Prostate gland (tissue), 2 donors: Measurements from ENCODE around the gene SIM2. TPM values are rescaled to one million over a fixed set of nuclear protein-coding genes. Genes with fewer than 3 reads are reported as not detected.

Experiments
- DNase-seq: peaks from one replicate; pipeline ENCODE4 v3.0.0-alpha.2; 2019; ENCODE audit warnings: low spot score
- H3K27ac ChIP-seq, 2 donors: fragments of 200-600 bp; sonication (generic); 2 replicates each; pipeline ENCODE4 v1.5.1; 2017 to 2019
- H3K27me3 ChIP-seq: fragments of 200-600 bp; sonication (generic); replicated peaks from 2 replicates; pipeline ENCODE4 v1.5.1; 2019; ENCODE audit not compliant: insufficient read depth
- H3K36me3 ChIP-seq, 2 donors: fragments of 200-600 bp; sonication (generic); 1 replicate in 1 of 2; 2 replicates in 1 of 2; pipeline versions ENCODE4 v1.5.1 to v1.8.1; 2017 to 2019
- H3K4me1 ChIP-seq: fragments of 200-600 bp; sonication (generic); replicated peaks from 2 replicates; pipeline ENCODE4 v1.5.1; 2019
- H3K4me3 ChIP-seq, 2 donors: fragments of 200-600 bp; sonication (generic); 2 replicates each; pipeline ENCODE4 v1.5.1; 2017 to 2019
- H3K9me3 ChIP-seq: fragments of 200-600 bp; sonication (generic); 2 replicates; pipeline ENCODE4 v1.5.1; 2017
- POLR2A ChIP-seq: fragments of 450-650 bp; IDR thresholded peaks from one replicate; pipeline ENCODE4 v1.6.1; 2016; ENCODE audit warnings: antibody characterized with exemption, mild to moderate bottlenecking
- POLR2AphosphoS5 ChIP-seq: sonication (generic); formaldehyde crosslinking; IDR thresholded peaks from one replicate; pipeline ENCODE4 v1.6.1; 2017; ENCODE audit warnings: antibody characterized with exemption
- WGBS: methylation state at CpG from one replicate; pipeline ENCODE4 v1.1.5; 2018; 5-methylcytosine and 5-hydroxymethylcytosine counted together
- intact Hi-C: fragments of 100-400 bp; cut with DNase I; formaldehyde crosslinking; loops from one replicate; pipeline ENCODE4 v1.14.2; 2022
- total RNA-seq, 2 donors: library from RNA; depleted of rRNA; stranded (reverse); fragments of >200 nt; gene quantifications; one replicate each; pipeline ENCODE4 v1.1.0, GENCODE V29; 2016
- TF ChIP-seq, protein P1 (sequence below), 4 experiments: fragments of 200-600 bp in 2 of 4; fragments of 450-650 bp in 2 of 4; sonication (generic) in 2 of 4; IDR thresholded peaks; 1 replicate in 3 of 4; 2 replicates in 1 of 4; pipeline ENCODE4 v1.5.1; 2016 to 2019; ENCODE audit warnings: antibody characterized with exemption in 4 of 4, mild to moderate bottlenecking in 2 of 4, moderate library complexity in 2 of 4

The SIM2 gene
- total RNA-seq, 2 donors from 2014 or later = 1.0 to 16.3 TPM

DNA sequence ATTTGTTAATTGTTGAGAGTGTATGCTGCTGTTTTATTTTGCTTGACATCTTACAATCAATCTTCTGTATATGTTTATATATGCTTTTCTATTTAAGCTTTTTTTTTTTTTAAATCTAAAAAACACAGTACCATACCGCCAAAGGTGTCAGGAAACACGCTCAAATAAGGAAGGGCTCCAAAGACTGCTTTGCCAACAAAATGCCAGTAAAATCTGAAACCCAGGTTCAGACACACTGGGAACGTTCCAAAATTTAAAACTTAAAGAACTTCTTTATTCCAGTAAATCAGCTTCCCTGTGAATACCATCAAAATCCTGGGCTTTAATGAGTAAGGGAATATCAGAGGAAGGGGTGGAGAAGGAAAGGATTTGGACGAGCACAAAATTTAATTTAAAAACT lies 87.3 kb downstream of the SIM2 start:
- Histone ChIP-seq H3K27ac (peak overlapping the region in 1 of 2 donors; percentile 83), H3K36me3 (no peaks in the 10 kb centered on the region), H3K9me3 (no peaks in the 10 kb centered on the region), H3K4me1 (peaks cover 22% of the 10 kb centered on the region), H3K4me3 (no peak overlapping the region), H3K27me3 (no peaks in the 10 kb centered on the region)
- 48% methylated on average over 4 of the region's 4 CpGs for WGBS
- intact Hi-C loops = no loop called here
- TF ChIP-seq POLR2A = no peak
- peak; percentile 6 for TF ChIP-seq POLR2AphosphoS5
- no peak for DNase-seq

- H3K27me3 ChIP-seq = no peaks in the 10 kb centered on the region
- 22% methylated on average over 12 of the region's 12 CpGs for WGBS
- peak overlapping the region in 1 of 2 donors; percentile 4 for H3K4me3 ChIP-seq
- no peaks in the 10 kb centered on the region for H3K9me3 ChIP-seq
- DNase-seq = peak; percentile 72
- intact Hi-C loops = no loop called here
- peaks cover 22% of the 10 kb centered on the region for H3K4me1 ChIP-seq
- TF ChIP-seq POLR2A = no peak
- peak; percentile 76 for TF ChIP-seq POLR2AphosphoS5
- TF ChIP-seq, protein P1, sequence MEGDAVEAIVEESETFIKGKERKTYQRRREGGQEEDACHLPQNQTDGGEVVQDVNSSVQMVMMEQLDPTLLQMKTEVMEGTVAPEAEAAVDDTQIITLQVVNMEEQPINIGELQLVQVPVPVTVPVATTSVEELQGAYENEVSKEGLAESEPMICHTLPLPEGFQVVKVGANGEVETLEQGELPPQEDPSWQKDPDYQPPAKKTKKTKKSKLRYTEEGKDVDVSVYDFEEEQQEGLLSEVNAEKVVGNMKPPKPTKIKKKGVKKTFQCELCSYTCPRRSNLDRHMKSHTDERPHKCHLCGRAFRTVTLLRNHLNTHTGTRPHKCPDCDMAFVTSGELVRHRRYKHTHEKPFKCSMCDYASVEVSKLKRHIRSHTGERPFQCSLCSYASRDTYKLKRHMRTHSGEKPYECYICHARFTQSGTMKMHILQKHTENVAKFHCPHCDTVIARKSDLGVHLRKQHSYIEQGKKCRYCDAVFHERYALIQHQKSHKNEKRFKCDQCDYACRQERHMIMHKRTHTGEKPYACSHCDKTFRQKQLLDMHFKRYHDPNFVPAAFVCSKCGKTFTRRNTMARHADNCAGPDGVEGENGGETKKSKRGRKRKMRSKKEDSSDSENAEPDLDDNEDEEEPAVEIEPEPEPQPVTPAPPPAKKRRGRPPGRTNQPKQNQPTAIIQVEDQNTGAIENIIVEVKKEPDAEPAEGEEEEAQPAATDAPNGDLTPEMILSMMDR (IDR thresholded peaks at IDR 0.05) = no peak
- H3K36me3 ChIP-seq = no peaks in the 10 kb centered on the region
- peak overlapping the region; percentile 81 to 83 for H3K27ac ChIP-seq
Measured at GRCh38 chr21:36788120-36788638, 89.3 kb downstream of the SIM2 start.

DNA sequence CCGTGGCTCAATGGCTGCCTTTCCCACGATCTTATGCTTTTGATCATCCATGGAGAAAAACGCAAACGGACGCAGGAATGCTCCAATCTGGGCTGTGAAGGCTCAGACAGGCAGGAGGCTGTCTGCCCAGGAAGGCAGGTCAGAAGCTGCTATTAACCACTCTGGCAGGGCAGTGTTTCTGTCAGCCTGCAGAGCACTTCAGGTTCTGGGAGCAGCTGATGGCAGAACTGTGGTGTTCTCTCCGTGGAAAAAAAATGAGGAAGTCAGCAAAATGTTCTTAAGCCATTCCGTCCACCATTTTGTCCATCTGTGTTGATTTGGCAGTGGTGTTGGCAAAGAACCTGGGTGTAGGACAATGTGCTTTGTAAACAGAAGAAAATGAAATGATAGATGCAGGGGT lies 91.7 kb downstream of the SIM2 start:
- TF ChIP-seq POLR2AphosphoS5 (peak; percentile 79), POLR2A (no peak)
- H3K36me3 ChIP-seq = no peaks in the 10 kb centered on the region
- H3K4me1 ChIP-seq = peaks cover 22% of the 10 kb centered on the region
- WGBS = 27% methylated on average over 7 of the region's 7 CpGs
- H3K9me3 ChIP-seq = no peaks in the 10 kb centered on the region
- DNase-seq = peak; percentile 69
- H3K27ac ChIP-seq = peak overlapping the region; percentile 81 to 83
- intact Hi-C loops = no loop called here
- no peaks in the 10 kb centered on the region for H3K27me3 ChIP-seq
- peak overlapping the region in 1 of 2 donors; percentile 11 for H3K4me3 ChIP-seq

- H3K36me3 ChIP-seq = no peaks in the 10 kb centered on the region
- peak; percentile 48 for DNase-seq
- H3K9me3 ChIP-seq = no peaks in the 10 kb centered on the region
- WGBS = 49% methylated on average over 10 of the region's 10 CpGs
- H3K4me3 ChIP-seq = peak overlapping the region in 1 of 2 donors; percentile 11
- peak overlapping the region; percentile 81 to 83 for H3K27ac ChIP-seq
- intact Hi-C loops = no loop called here
- TF ChIP-seq POLR2AphosphoS5 = no peak
- no peak for TF ChIP-seq POLR2A
- peaks cover 22% of the 10 kb centered on the region for H3K4me1 ChIP-seq
- H3K27me3 ChIP-seq = no peaks in the 10 kb centered on the region
Measured at GRCh38 chr21:36791180-36791579, 92.3 kb downstream of the SIM2 start.

DNA sequence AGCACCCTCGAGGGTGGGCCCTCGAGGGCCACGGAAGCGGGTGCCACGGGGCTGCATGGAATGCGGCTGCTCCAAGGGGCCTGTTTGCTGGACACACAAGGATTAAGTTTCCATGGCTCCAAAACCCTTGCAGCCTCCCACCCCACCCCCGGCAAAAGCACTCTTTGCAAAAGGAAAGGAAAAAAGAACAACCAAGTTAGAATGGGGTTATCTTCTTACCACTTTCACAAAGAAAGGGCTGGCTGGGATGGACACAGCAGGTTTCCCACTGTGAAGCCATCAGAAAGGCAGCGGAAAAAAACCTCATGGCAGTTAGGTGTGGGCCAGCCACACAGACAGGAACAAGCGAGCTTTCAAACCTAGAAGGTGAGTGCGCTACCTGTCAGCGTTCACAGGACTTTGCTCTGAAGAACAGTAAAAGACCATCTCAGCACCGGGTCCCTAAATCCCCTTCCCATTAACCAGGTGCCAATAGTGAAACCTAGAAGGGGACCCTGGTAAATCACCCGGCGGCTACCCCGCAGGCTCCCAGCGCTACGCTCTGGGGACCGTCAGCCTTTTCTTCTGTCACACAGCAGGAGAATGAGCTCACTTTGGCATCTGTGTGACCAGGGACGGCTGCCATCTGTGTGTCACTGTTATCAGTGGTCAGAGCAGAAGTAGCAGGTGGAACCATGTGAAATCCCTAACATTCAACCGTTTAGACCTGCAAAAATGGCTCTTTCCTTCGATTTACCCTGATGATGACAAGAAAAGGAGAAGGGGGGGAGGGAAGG lies 93.0 kb downstream of the SIM2 start:
- no peak overlapping the region for H3K4me3 ChIP-seq
- DNase-seq = no peak
- peak overlapping the region; percentile 81 to 83 for H3K27ac ChIP-seq
- WGBS = 74% methylated on average over 21 of the region's 21 CpGs
- H3K9me3 ChIP-seq = no peaks in the 10 kb centered on the region
- H3K27me3 ChIP-seq = no peaks in the 10 kb centered on the region
- H3K36me3 ChIP-seq = no peaks in the 10 kb centered on the region
- peaks cover 20% of the 10 kb centered on the region for H3K4me1 ChIP-seq
- intact Hi-C loops = no loop called here
- TF ChIP-seq POLR2AphosphoS5 (no peak), POLR2A (no peak)
- TF ChIP-seq, protein P1 (IDR thresholded peaks at IDR 0.05) = no peak

GRCh38 chr21:36792505-36792967 lies 93.6 kb downstream of the SIM2 start:
- Histone ChIP-seq H3K36me3 (no peaks in the 10 kb centered on the region), H3K9me3 (no peaks in the 10 kb centered on the region), H3K27me3 (no peaks in the 10 kb centered on the region), H3K4me1 (peaks cover 15% of the 10 kb centered on the region), H3K4me3 (no peak overlapping the region), H3K27ac (no peak overlapping the region)
- 64% methylated on average over 6 of the region's 6 CpGs for WGBS
- no peak for DNase-seq
- intact Hi-C loops = no loop called here
- TF ChIP-seq POLR2AphosphoS5 = no peak
- TF ChIP-seq POLR2A = no peak
- TF ChIP-seq, protein P1 (IDR thresholded peaks at IDR 0.05) = no peak
